Hepatocyte (in vitro differentiated cells): ENCODE measurements around the gene BCL2L15. TPM values are rescaled to one million over a fixed set of nuclear protein-coding genes. Genes with fewer than 3 reads are reported as not detected.

ENCODE experiments used
- DNase-seq: peaks from one replicate; pipeline ENCODE4 v3.0.0-alpha.2; 2016; ENCODE audit warnings: low spot score
- H2AFZ ChIP-seq: fragments of 200-600 bp; sonication (generic); 2 replicates; pipeline ENCODE4 v1.6.0; 2016; ENCODE audit warnings: antibody characterized with exemption, mild to moderate bottlenecking
- H3K27ac ChIP-seq: fragments of 200-600 bp; sonication (generic); 2 replicates; pipeline ENCODE4 v1.5.1; 2016; ENCODE audit warnings: mild to moderate bottlenecking
- H3K27me3 ChIP-seq: fragments of 200-600 bp; sonication (generic); 2 replicates; pipeline ENCODE4 v1.6.1; 2016
- H3K36me3 ChIP-seq: fragments of 200-600 bp; sonication (generic); replicated peaks from 2 replicates; pipeline ENCODE4 v1.5.1; 2016; ENCODE audit warnings: low read depth; ENCODE audit not compliant: insufficient read depth
- H3K4me1 ChIP-seq: fragments of 200-600 bp; sonication (generic); 2 replicates; pipeline ENCODE4 v1.5.1; 2016; ENCODE audit warnings: mild to moderate bottlenecking, moderate library complexity; ENCODE audit not compliant: insufficient read depth
- H3K4me2 ChIP-seq: fragments of 200-600 bp; sonication (generic); 2 replicates; pipeline ENCODE4 v1.6.0; 2016
- H3K4me3 ChIP-seq: fragments of 200-600 bp; sonication (generic); 2 replicates; pipeline ENCODE4 v1.5.1; 2016; ENCODE audit warnings: mild to moderate bottlenecking
- H3K79me2 ChIP-seq: fragments of 200-600 bp; sonication (generic); 2 replicates; pipeline ENCODE4 v1.6.0; 2017; ENCODE audit warnings: mild to moderate bottlenecking
- H3K9me2 ChIP-seq: fragments of 200-600 bp; sonication (generic); replicated peaks from 2 replicates; pipeline ENCODE4 v1.6.0; 2017; ENCODE audit warnings: mild to moderate bottlenecking; ENCODE audit not compliant: insufficient read depth
- H3K9me3 ChIP-seq: fragments of 200-600 bp; sonication (generic); 2 replicates; pipeline ENCODE4 v1.5.1; 2016; ENCODE audit warnings: low read depth, mild to moderate bottlenecking
- H4K20me1 ChIP-seq: fragments of 200-600 bp; sonication (generic); 2 replicates; pipeline ENCODE4 v1.6.0; 2016; ENCODE audit warnings: mild to moderate bottlenecking; ENCODE audit not compliant: insufficient read depth, poor library complexity, severe bottlenecking
- EZH2 ChIP-seq: fragments of 200-600 bp; sonication (generic); IDR thresholded peaks from 2 replicates; pipeline ENCODE4 v1.6.1; 2016; ENCODE audit warnings: antibody characterized with exemption, mild to moderate bottlenecking, borderline replicate concordance
- EZH2phosphoT487 ChIP-seq: fragments of 200-600 bp; sonication (generic); IDR thresholded peaks from one replicate; pipeline ENCODE4 v1.6.1; 2018; ENCODE audit warnings: antibody characterized with exemption, mild to moderate bottlenecking, low read depth, moderate library complexity; ENCODE audit not compliant: unreplicated experiment, severe bottlenecking
- WGBS: methylation state at CpG from one replicate; pipeline ENCODE4 v1.1.6; 2016; ENCODE audit warnings: low lambda C conversion rate; ENCODE audit errors: missing lambda C conversion rate; 5-methylcytosine and 5-hydroxymethylcytosine counted together
- polyA plus RNA-seq: library from polyadenylated mRNA; unstranded; fragments of >200 nt; fragmentation: Nextera tagmentation; extraction: Ambion mirVana; gene quantifications from 2 replicates; pipeline ENCODE4 v1.2.1, GENCODE V29; 2016
- total RNA-seq: library from RNA; depleted of rRNA; stranded (reverse); fragments of >200 nt; gene quantifications from 2 replicates; pipeline ENCODE4 v1.2.3, GENCODE V29; 2014
- TF ChIP-seq, protein P1 (sequence below): fragments of 200-600 bp; sonication (generic); IDR thresholded peaks from 2 replicates; pipeline ENCODE4 v1.5.1; 2016; ENCODE audit warnings: antibody characterized with exemption, mild to moderate bottlenecking; ENCODE audit not compliant: poor library complexity

Gene BCL2L15
- total and polyA plus RNA-seq, 2 experiments from 2014 or later = 0.66 to 3.0 TPM

DNA sequence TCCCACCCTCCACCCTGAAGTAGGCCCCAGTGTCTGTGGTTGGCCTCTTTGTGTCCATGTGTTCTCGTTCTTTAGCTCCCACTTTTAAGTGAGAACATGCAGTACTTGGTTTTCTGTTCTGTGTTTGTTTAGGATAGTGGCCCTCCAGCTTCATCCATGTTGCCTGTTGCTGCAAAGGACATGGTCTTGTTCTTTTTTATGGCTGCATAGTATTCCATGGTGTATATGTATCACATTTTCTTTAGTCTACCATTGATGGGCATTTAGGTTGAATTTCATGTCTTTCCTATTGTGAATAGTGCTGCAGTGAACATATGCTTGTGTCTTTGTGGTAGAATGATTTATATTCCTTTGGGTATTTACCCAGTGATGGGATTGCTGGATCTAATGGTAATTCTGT lies 47.8 kb upstream of the BCL2L15 start:
- H3K4me1 ChIP-seq = peaks cover 21% of the 10 kb centered on the region
- DNase-seq = no peak
- H3K4me3 ChIP-seq = no peak overlapping the region
- H3K9me2 ChIP-seq = no peaks in the 10 kb centered on the region
- H3K9me3 ChIP-seq = no peaks in the 10 kb centered on the region
- no peak overlapping the region for H2AFZ ChIP-seq
- H3K27ac ChIP-seq = no peak overlapping the region
- H4K20me1 ChIP-seq = peaks cover 51% of the 10 kb centered on the region
- WGBS = 100% methylated on average over 1 of the region's 1 CpG
- TF ChIP-seq EZH2phosphoT487 (no peak), EZH2 (no peak)
- TF ChIP-seq, protein P1, sequence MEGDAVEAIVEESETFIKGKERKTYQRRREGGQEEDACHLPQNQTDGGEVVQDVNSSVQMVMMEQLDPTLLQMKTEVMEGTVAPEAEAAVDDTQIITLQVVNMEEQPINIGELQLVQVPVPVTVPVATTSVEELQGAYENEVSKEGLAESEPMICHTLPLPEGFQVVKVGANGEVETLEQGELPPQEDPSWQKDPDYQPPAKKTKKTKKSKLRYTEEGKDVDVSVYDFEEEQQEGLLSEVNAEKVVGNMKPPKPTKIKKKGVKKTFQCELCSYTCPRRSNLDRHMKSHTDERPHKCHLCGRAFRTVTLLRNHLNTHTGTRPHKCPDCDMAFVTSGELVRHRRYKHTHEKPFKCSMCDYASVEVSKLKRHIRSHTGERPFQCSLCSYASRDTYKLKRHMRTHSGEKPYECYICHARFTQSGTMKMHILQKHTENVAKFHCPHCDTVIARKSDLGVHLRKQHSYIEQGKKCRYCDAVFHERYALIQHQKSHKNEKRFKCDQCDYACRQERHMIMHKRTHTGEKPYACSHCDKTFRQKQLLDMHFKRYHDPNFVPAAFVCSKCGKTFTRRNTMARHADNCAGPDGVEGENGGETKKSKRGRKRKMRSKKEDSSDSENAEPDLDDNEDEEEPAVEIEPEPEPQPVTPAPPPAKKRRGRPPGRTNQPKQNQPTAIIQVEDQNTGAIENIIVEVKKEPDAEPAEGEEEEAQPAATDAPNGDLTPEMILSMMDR = no peak
- H3K79me2 ChIP-seq = peaks cover 98% of the 10 kb centered on the region
- H3K27me3 ChIP-seq = no peaks in the 10 kb centered on the region
- no peak overlapping the region for H3K4me2 ChIP-seq
- H3K36me3 ChIP-seq = no peaks in the 10 kb centered on the region

DNA sequence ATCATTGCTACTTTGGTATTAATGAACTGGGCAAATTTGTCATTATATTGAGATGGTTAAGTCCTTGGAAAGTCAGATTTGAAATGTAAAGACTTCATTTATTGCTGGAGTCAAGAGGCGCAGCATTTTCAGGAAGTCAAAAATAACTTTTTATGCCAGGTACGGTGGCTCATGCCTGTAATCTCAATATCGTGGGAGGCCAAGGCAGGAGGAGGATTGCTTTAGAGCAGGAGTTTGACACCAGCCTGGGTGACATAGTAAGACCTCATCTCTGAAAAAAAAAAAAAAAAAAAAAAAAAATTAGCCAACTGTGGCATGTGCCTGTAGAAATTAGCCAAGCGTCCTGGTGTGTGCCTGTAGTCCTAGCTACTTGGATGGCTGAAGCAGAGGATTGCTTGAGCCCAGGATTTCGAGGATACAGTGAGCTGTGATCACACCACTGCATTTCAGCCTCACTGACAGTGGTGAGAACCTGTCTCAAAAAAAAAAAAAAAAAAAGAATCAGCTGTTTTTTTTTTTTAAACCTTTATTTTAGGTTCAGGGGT lies 47.2 kb upstream of the BCL2L15 start:
- Histone ChIP-seq H3K27ac (no peak overlapping the region), H3K36me3 (no peaks in the 10 kb centered on the region)
- TF ChIP-seq EZH2phosphoT487 (no peak), EZH2 (no peak)
- TF ChIP-seq, protein P1 = no peak

DNA sequence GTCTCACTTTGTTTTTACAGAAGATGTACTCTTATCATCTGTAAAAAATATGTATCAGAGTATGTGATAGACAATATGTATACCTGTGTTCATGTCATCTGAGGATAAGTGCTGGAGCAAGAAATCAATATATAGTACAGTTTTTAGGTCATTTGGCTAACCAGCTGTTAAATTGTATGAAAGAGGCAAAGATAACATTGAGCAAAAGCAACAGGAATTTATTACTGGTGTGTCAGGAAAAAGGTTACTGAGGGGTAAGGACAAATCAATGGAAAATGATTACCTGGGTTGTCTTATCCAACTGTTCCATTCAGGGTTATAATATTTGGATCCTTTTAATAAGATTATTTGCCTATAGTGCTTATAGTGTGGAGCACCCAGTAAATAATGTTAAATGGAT lies 46.6 kb upstream of the BCL2L15 start:
- no peak for TF ChIP-seq EZH2
- TF ChIP-seq EZH2phosphoT487 = no peak
- TF ChIP-seq, protein P1 = no peak
- Histone ChIP-seq H3K4me1 (peaks cover 18% of the 10 kb centered on the region), H3K9me2 (no peaks in the 10 kb centered on the region), H3K9me3 (no peaks in the 10 kb centered on the region), H2AFZ (no peak overlapping the region), H3K4me2 (no peak overlapping the region), H3K79me2 (peaks cover 94% of the 10 kb centered on the region), H4K20me1 (peaks cover 48% of the 10 kb centered on the region), H3K27ac (no peak overlapping the region), H3K4me3 (no peak overlapping the region), H3K36me3 (no peaks in the 10 kb centered on the region), H3K27me3 (no peaks in the 10 kb centered on the region)
- DNase-seq = no peak

More for the DNA sequence above, 47.2 kb upstream of the BCL2L15 start:
- Histone ChIP-seq H2AFZ (no peak overlapping the region), H3K9me3 (no peaks in the 10 kb centered on the region), H3K4me1 (peaks cover 21% of the 10 kb centered on the region), H3K4me3 (no peak overlapping the region), H4K20me1 (peaks cover 48% of the 10 kb centered on the region), H3K4me2 (no peak overlapping the region), H3K27me3 (no peaks in the 10 kb centered on the region), H3K9me2 (no peaks in the 10 kb centered on the region), H3K79me2 (peaks cover 99% of the 10 kb centered on the region)
- WGBS = 92% methylated on average over 5 of the region's 5 CpGs
- no peak for DNase-seq
